Ramos (cell line): ENCODE results near the gene FBXL13.
"Not testable (repeated sequence)": the region's sequence is repeated elsewhere in the genome, so short reads cannot be mapped to it uniquely, and the experiment has no call there.

ENCODE experiments used
- in situ Hi-C: fragments of 300-500 bp; cut with MboI; formaldehyde crosslinking; loops from one replicate; pipeline ENCODE4 v1.14.3; 2022; ENCODE audit warnings: low sequenced_read_pairs; ENCODE audit not compliant: unreplicated experiment

Gene FBXL13

GRCh38 chr7:102913826-102914225 lies 160.8 kb downstream of the FBXL13 start:
- in situ Hi-C loops: no loop called here

- in situ Hi-C loops: no loop called here
Observed at GRCh38 chr7:102912742-102913141, 161.9 kb downstream of the FBXL13 start, which contains the start of gene LRRC17. Gene LRRC17, plus strand, starts transcription at chr7:102913000. Its CDS starts 20,914 bp downstream, at chr7:102933914.

GRCh38 chr7:102908676-102909075 lies 165.9 kb downstream of the FBXL13 start:
- in situ Hi-C loops: no loop called here

- in situ Hi-C loops: not testable (repeated sequence)
Observed at GRCh38 chr7:102903576-102903975, 171.0 kb downstream of the FBXL13 start.

GRCh38 chr7:102902052-102902451 lies 172.5 kb downstream of the FBXL13 start:
- in situ Hi-C loops: not testable (repeated sequence)

- in situ Hi-C loops: no loop called here
Observed at GRCh38 chr7:102898532-102898859, 176.1 kb downstream of the FBXL13 start.

- in situ Hi-C loops: no loop called here
Observed at GRCh38 chr7:102897856-102898531, 176.6 kb downstream of the FBXL13 start.

- in situ Hi-C loops: no loop called here
Observed at GRCh38 chr7:102897211-102897631, 177.4 kb downstream of the FBXL13 start.

- in situ Hi-C loops: no loop called here
Observed at GRCh38 chr7:102896585-102896984, 178.0 kb downstream of the FBXL13 start.

GRCh38 chr7:102895602-102896001 lies 179.0 kb downstream of the FBXL13 start:
- in situ Hi-C loops: no loop called here

- in situ Hi-C loops: no loop called here
Observed at GRCh38 chr7:102892631-102893278, 181.8 kb downstream of the FBXL13 start.

- in situ Hi-C loops: no loop called here
Observed at GRCh38 chr7:102891693-102892261, 182.8 kb downstream of the FBXL13 start.

GRCh38 chr7:102890971-102891692 lies 183.5 kb downstream of the FBXL13 start:
- in situ Hi-C loops: no loop called here

- in situ Hi-C loops: no loop called here
Observed at GRCh38 chr7:102890292-102890970, 184.2 kb downstream of the FBXL13 start.

- in situ Hi-C loops: no loop called here
Observed at GRCh38 chr7:102889851-102890250, 184.7 kb downstream of the FBXL13 start.

GRCh38 chr7:102888561-102889233 lies 185.9 kb downstream of the FBXL13 start:
- in situ Hi-C loops: no loop called here

GRCh38 chr7:102883098-102883860 lies 191.3 kb downstream of the FBXL13 start:
- in situ Hi-C loops: no loop called here

GRCh38 chr7:102875700-102876295 lies 198.8 kb downstream of the FBXL13 start:
- in situ Hi-C loops: no loop called here

GRCh38 chr7:102874966-102875365 lies 199.6 kb downstream of the FBXL13 start:
- in situ Hi-C loops: no loop called here
